Bronchial epithelial cell (primary cell): Measurements from ENCODE around the gene KXD1. TPM values are rescaled to one million over a fixed set of nuclear protein-coding genes. Genes with fewer than 3 reads are reported as not detected.

Experiments
- DNase-seq: peaks from one replicate; pipeline ENCODE4 v3.0.0-alpha.2; 2010; ENCODE audit warnings: low read depth
- FAIRE-seq: peaks from 2 replicates; lab custom pipeline; 2011; peaks lifted over from hg19 to GRCh38; lab: Jason Lieb, UNC
- H3K27me3 ChIP-seq: 2 replicates; pipeline ENCODE4 v1.5.1; 2011; ENCODE audit warnings: low read length; ENCODE audit not compliant: control insufficient read depth, insufficient read depth
- H3K36me3 ChIP-seq: 2 replicates; pipeline ENCODE4 v1.5.1; 2011; ENCODE audit warnings: low read length; ENCODE audit not compliant: control insufficient read depth, insufficient read depth
- H3K4me3 ChIP-seq: 2 replicates; pipeline ENCODE4 v1.5.1; 2011; ENCODE audit warnings: mild to moderate bottlenecking, low read depth, low read length, control low read depth
- CTCF ChIP-seq: IDR thresholded peaks from 2 replicates; pipeline ENCODE4 v1.5.1; 2011; ENCODE audit warnings: mild to moderate bottlenecking, moderate library complexity, low read length, control low read depth, inconsistent platforms; ENCODE audit not compliant: insufficient read depth, severe bottlenecking
- total RNA-seq: library from RNA; depleted of rRNA; stranded (reverse); fragments of >200 nt; gene quantifications from 2 replicates; pipeline ENCODE4 v1.2.1, GENCODE V29; 2014

The KXD1 gene
- total RNA-seq, 1 donor from 2014 or later = 47.7 TPM

DNA sequence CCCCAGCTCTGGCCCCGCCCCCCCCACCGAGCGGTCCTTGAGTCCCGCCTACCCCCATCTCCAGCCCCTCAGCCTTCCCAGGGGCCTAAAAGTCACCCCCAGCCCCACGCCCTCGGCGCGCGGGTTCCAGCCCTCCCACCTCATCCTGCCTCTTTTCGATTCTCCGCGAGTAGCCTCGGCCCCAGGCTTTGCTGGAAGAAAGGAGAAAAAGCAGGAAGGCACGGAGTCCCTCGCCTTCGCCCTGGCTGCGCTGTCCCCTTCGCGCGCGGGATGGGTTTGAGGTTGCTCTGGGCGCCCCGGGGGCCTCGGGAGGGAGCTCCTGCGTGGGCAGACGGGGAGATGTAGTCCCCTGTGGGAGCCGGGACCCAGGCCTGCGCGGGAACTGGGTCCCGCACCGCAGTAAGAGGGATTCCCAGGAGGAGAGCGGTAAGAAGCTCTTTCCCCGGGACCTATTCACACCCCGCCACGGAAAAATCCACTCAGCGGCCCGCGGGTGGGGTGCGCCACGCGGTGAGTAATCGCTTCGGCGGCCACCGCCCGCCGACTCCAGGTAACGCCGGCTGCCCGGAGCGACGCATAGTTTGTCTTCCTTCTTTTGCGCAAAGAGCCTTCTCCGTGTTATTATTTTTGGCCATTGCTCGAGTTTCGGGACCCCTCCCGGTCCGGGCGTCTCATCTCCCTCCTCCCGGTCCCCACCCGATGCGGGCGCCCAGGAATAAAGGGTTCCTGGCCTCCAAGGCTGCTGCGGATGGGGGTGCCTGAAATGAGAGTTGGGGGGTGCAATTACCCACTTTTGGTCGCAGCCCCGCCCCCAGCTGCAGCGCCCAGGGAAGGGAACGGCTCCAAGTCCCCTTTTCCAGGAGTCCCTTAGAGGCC is 49.8 kb downstream of the KXD1 start:
- TF ChIP-seq CTCF = no peak
- Histone ChIP-seq H3K27me3 (peaks cover 40% of the 10 kb centered on the region), H3K4me3 (peak overlapping the region; percentile 4), H3K36me3 (no peaks in the 10 kb centered on the region)
- DNase-seq = no peak
- no peak for FAIRE-seq

DNA sequence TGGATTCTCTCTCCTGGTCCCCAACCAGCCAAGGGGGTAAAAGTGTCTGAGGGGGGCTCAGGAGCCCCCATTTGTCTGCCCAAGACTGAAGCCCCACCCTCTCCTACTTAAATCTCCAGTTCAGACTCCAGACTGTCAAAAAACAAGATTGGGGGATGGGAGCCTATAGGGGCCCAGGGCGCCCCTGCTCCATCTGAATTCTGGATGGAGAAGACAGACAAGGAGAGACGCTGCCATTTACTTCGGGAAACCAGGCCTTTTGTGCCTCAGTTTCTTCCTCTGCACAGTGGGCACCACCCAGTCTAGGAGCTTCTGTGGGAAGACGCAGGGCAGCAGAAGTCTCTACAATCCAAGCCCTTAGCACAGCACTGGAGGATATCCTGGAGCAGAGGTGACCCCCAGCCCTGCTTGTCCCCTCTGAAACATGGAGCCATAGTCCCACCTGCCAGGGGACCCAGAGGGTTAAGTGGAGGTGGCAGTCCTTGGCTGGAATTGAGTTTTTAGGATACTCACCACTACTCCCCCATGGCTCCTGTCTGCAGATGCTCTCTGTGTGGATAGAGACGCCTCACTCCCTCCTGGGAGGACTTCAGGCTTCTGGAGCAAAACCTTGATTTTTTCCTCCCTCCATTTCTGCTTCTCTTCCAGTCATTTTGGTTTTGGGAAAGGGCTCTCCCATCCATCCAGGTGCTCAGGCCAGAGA is 50.6 kb downstream of the KXD1 start:
- Histone ChIP-seq H3K36me3 (no peaks in the 10 kb centered on the region), H3K4me3 (no peak overlapping the region), H3K27me3 (peaks cover 42% of the 10 kb centered on the region)
- no peak for FAIRE-seq
- TF ChIP-seq CTCF = no peak
- DNase-seq = no peak

GRCh38 chr19:18608805-18609716 is 51.4 kb downstream of the KXD1 start:
- Histone ChIP-seq H3K36me3 (no peaks in the 10 kb centered on the region), H3K27me3 (peaks cover 45% of the 10 kb centered on the region), H3K4me3 (no peak overlapping the region)
- DNase-seq (no peak), FAIRE-seq (no peak)
- no peak for TF ChIP-seq CTCF

DNA sequence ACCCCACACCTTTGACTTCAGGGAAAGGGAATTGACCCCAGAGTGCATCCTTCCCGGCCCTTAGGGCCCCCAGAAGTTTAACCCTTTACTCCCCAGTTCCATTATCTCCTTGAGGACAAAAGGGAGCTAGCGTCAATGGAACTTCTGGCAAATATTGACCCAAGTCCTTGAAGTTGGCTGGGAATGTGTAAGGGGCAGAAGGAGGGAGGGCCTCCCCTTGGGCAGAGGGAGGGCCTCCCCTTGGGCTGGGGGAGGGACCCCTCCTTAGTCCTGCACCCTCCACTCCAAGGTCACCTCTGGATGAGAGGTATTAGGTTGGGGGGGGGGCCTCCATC is 52.0 kb downstream of the KXD1 start:
- DNase-seq (no peak), FAIRE-seq (no peak)
- Histone ChIP-seq H3K27me3 (peaks cover 44% of the 10 kb centered on the region), H3K4me3 (no peak overlapping the region), H3K36me3 (no peaks in the 10 kb centered on the region)
- no peak for TF ChIP-seq CTCF

DNA sequence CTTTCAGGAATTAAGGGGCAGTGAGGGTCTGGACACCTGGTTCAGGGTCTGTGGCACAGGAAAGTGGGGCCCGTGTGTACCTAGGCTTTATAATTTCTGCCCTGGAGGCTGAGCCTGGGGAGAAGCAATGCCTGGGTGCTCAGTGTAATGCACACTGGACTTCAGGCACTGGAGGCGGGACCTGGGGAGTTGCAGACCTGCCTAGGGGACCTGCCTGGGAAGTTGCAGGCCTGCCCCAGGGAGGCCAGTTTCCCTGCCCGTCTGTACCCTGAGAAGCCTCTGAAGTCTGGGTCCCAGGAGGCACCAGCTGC is 52.5 kb downstream of the KXD1 start:
- no peaks in the 10 kb centered on the region for H3K36me3 ChIP-seq
- TF ChIP-seq CTCF = no peak
- no peak overlapping the region for H3K4me3 ChIP-seq
- FAIRE-seq (no peak), DNase-seq (no peak)
- H3K27me3 ChIP-seq = peaks cover 44% of the 10 kb centered on the region
